HEK293 (cell line): ENCODE measurements around the gene HOXA10.
A peak's percentile ranks its signal among the peaks of the same experiment; 100 is the strongest.

Experiments used
- BCL6B ChIP-seq: fragments of 450-650 bp; formaldehyde crosslinking; IDR thresholded peaks from 2 replicates; pipeline ENCODE4 v1.5.1; 2017; ENCODE audit warnings: missing biosample characterization, missing genetic modification characterization
- EGR2 ChIP-seq: fragments of 450-650 bp; formaldehyde crosslinking; IDR thresholded peaks from 2 replicates; pipeline ENCODE4 v1.5.1; 2016; ENCODE audit warnings: low read depth, missing biosample characterization, missing genetic modification characterization
- GLIS1 ChIP-seq: fragments of 450-650 bp; formaldehyde crosslinking; IDR thresholded peaks from 2 replicates; pipeline ENCODE4 v1.5.1; 2016; ENCODE audit warnings: missing biosample characterization, missing genetic modification characterization
- HOXA7 ChIP-seq: sonication (generic); formaldehyde crosslinking; IDR thresholded peaks from 2 replicates; pipeline ENCODE4 v1.8.1; 2022; ENCODE audit warnings: missing genetic modification reagents, borderline replicate concordance
- IKZF3 ChIP-seq: fragments of 450-650 bp; IDR thresholded peaks from 2 replicates; pipeline ENCODE4 v1.5.0; 2018; ENCODE audit warnings: missing biosample characterization, mild to moderate bottlenecking, missing genetic modification characterization, moderate library complexity
- INSM2 ChIP-seq: fragments of 450-650 bp; formaldehyde crosslinking; IDR thresholded peaks from 2 replicates; pipeline ENCODE4 v1.5.1; 2016; ENCODE audit warnings: missing biosample characterization, missing genetic modification characterization
- KLF16 ChIP-seq: fragments of 450-650 bp; formaldehyde crosslinking; IDR thresholded peaks from 2 replicates; pipeline ENCODE4 v1.5.1; 2017; ENCODE audit warnings: missing biosample characterization, missing genetic modification characterization
- KLF17 ChIP-seq: fragments of 450-650 bp; formaldehyde crosslinking; IDR thresholded peaks from 2 replicates; pipeline ENCODE4 v1.5.1; 2016; ENCODE audit warnings: missing biosample characterization, missing genetic modification characterization
- KLF7 ChIP-seq: fragments of 450-650 bp; formaldehyde crosslinking; IDR thresholded peaks from 2 replicates; pipeline ENCODE4 v1.5.1; 2016; ENCODE audit warnings: missing biosample characterization, missing genetic modification characterization, borderline replicate concordance
- SP3 ChIP-seq: fragments of 450-650 bp; formaldehyde crosslinking; IDR thresholded peaks from 2 replicates; pipeline ENCODE4 v1.5.1; 2016; ENCODE audit warnings: missing biosample characterization, missing genetic modification characterization
- SP7 ChIP-seq: fragments of 450-650 bp; formaldehyde crosslinking; IDR thresholded peaks from 2 replicates; pipeline ENCODE4 v1.5.1; 2016; ENCODE audit warnings: missing biosample characterization, missing genetic modification characterization
- ZBTB11 ChIP-seq: fragments of 450-650 bp; formaldehyde crosslinking; conservative IDR thresholded peaks from 2 replicates; pipeline ENCODE4 v1.5.1; 2016; ENCODE audit warnings: low read depth, missing biosample characterization, missing genetic modification characterization
- ZBTB44 ChIP-seq: fragments of 450-650 bp; IDR thresholded peaks from 2 replicates; pipeline ENCODE4 v1.5.1; 2018; ENCODE audit warnings: missing biosample characterization, mild to moderate bottlenecking, missing genetic modification characterization
- ZBTB49 ChIP-seq: fragments of 450-650 bp; formaldehyde crosslinking; IDR thresholded peaks from 2 replicates; pipeline ENCODE4 v1.5.1; 2016; ENCODE audit warnings: missing biosample characterization, missing genetic modification characterization, low read depth
- ZFHX2 ChIP-seq: fragments of 450-650 bp; formaldehyde crosslinking; conservative IDR thresholded peaks from 2 replicates; pipeline ENCODE4 v1.5.1; 2016; ENCODE audit warnings: missing biosample characterization, missing genetic modification characterization
- ZFP37 ChIP-seq: fragments of 450-650 bp; formaldehyde crosslinking; IDR thresholded peaks from 2 replicates; pipeline ENCODE4 v1.5.1; 2016; ENCODE audit warnings: missing biosample characterization, missing genetic modification characterization
- ZNF10 ChIP-seq: fragments of 450-650 bp; formaldehyde crosslinking; IDR thresholded peaks from 2 replicates; pipeline ENCODE4 v1.5.1; 2017; ENCODE audit warnings: missing biosample characterization, missing genetic modification characterization
- ZNF157 ChIP-seq: fragments of 450-650 bp; formaldehyde crosslinking; IDR thresholded peaks from 2 replicates; pipeline ENCODE4 v1.5.1; 2016; ENCODE audit warnings: missing biosample characterization, missing genetic modification characterization
- ZNF341 ChIP-seq: fragments of 450-650 bp; formaldehyde crosslinking; IDR thresholded peaks from 2 replicates; pipeline ENCODE4; 2016; ENCODE audit warnings: low read depth, missing biosample characterization, missing genetic modification characterization
- ZNF350 ChIP-seq: fragments of 450-650 bp; formaldehyde crosslinking; IDR thresholded peaks from 2 replicates; pipeline ENCODE4 v1.5.0; 2017; ENCODE audit warnings: missing biosample characterization, mild to moderate bottlenecking, missing genetic modification characterization
- ZNF423 ChIP-seq: fragments of 450-650 bp; formaldehyde crosslinking; IDR thresholded peaks from 2 replicates; pipeline ENCODE4 v1.5.1; 2016; ENCODE audit warnings: missing biosample characterization, missing genetic modification characterization
- ZNF521 ChIP-seq: fragments of 450-650 bp; formaldehyde crosslinking; IDR thresholded peaks from 2 replicates; pipeline ENCODE4 v1.5.1; 2017; ENCODE audit warnings: missing biosample characterization, mild to moderate bottlenecking, missing genetic modification characterization
- ZNF621 ChIP-seq: fragments of 450-650 bp; formaldehyde crosslinking; IDR thresholded peaks from 2 replicates; pipeline ENCODE4 v1.5.1; 2017; ENCODE audit warnings: missing biosample characterization, missing genetic modification characterization
- ZNF623 ChIP-seq: fragments of 450-650 bp; formaldehyde crosslinking; IDR thresholded peaks from 2 replicates; pipeline ENCODE4 v1.5.1; 2016; ENCODE audit warnings: missing biosample characterization, missing genetic modification characterization
- ZSCAN4 ChIP-seq: fragments of 450-650 bp; formaldehyde crosslinking; IDR thresholded peaks from 2 replicates; pipeline ENCODE4 v1.5.1; 2017; ENCODE audit warnings: missing biosample characterization, missing genetic modification characterization
- ZXDB ChIP-seq: fragments of 450-650 bp; formaldehyde crosslinking; IDR thresholded peaks from 2 replicates; pipeline ENCODE4 v1.5.1; 2016; ENCODE audit warnings: missing biosample characterization, missing genetic modification characterization

HOXA10 gene

GRCh38 chr7:27199849-27200760 lies 26.0 kb upstream of the HOXA10 start, which contains the start of gene HOXA13 (continued):
- TF ChIP-seq ZBTB49 (tag by site-specific recombination) (no peak), SP7 (tag by site-specific recombination) (peak; percentile 59; the same call in 1 of the 2 replicates), KLF17 (tag by site-specific recombination) (peak; percentile 55; the same call in 1 of the 2 replicates), EGR2 (tag by site-specific recombination) (peak; percentile 56), ZNF341 (tag by site-specific recombination) (peak; percentile 80), KLF7 (tag by site-specific recombination) (peak; percentile 60; the same call in 1 of the 2 replicates), ZFHX2 (peak; percentile 84), ZSCAN4 (tag by site-specific recombination) (no peak), INSM2 (tag by site-specific recombination) (no peak), SP3 (tag by site-specific recombination) (peak; percentile 65), IKZF3 (peak; percentile 55), ZNF157 (tag by site-specific recombination) (no peak), HOXA7 (CRISPR knock-in tag) (no peak), ZNF423 (tag by site-specific recombination) (0 out of 2 replicates have a peak, but pooled peaks have one; percentile 41), BCL6B (peak; percentile 63), ZXDB (peak; percentile 48), ZBTB11 (tag by site-specific recombination) (peak; percentile 29; the same call in 1 of the 2 replicates), KLF16 (peak; percentile 69), ZNF623 (tag by site-specific recombination) (no peak), ZNF350 (tag by site-specific recombination) (no peak), ZNF621 (tag by site-specific recombination) (no peak), ZFP37 (tag by site-specific recombination) (0 out of 2 replicates have a peak, but pooled peaks have one; percentile 30), GLIS1 (tag by site-specific recombination) (0 out of 2 replicates have a peak, but pooled peaks have one; percentile 8), ZNF10 (tag by site-specific recombination) (no peak), ZNF521 (tag by site-specific recombination) (no peak), ZBTB44 (peak; percentile 50; the same call in 1 of the 2 replicates)
